Ramos (cell line): ENCODE data around the gene CCNC.

Experiments used
- in situ Hi-C: fragments of 300-500 bp; cut with MboI; formaldehyde crosslinking; loops from one replicate; pipeline ENCODE4 v1.14.3; 2022; ENCODE audit warnings: low sequenced_read_pairs; ENCODE audit not compliant: unreplicated experiment

Gene CCNC

GRCh38 chr6:99568103-99568933 is at the start of gene CCNC:
Gene CCNC, minus strand, starts transcription at chr6:99568660. Its CDS starts 133 bp downstream, at chr6:99568527.
- in situ Hi-C loops = no loop called here

GRCh38 chr6:99617131-99617530 is 48.7 kb upstream of the CCNC start:
- in situ Hi-C loops = no loop called here

- in situ Hi-C loops = no loop called here
These were observed 46.1 kb upstream of the CCNC start for GRCh38 chr6:99614430-99615186.

GRCh38 chr6:99613705-99614429 is 45.4 kb upstream of the CCNC start:
- in situ Hi-C loops = no loop called here

- in situ Hi-C loops = no loop called here
These were observed 44.9 kb upstream of the CCNC start for GRCh38 chr6:99613409-99613704.

GRCh38 chr6:99612551-99613408 is 44.3 kb upstream of the CCNC start:
- in situ Hi-C loops = no loop called here

- in situ Hi-C loops = no loop called here
These were observed 42.7 kb upstream of the CCNC start for GRCh38 chr6:99611148-99611547.

GRCh38 chr6:99609905-99610489 is 41.5 kb upstream of the CCNC start:
- in situ Hi-C loops = no loop called here

GRCh38 chr6:99608886-99609482 is 40.5 kb upstream of the CCNC start:
- in situ Hi-C loops = no loop called here

- in situ Hi-C loops = no loop called here
These were observed 39.8 kb upstream of the CCNC start for GRCh38 chr6:99608059-99608885.

GRCh38 chr6:99607416-99608036 is 39.1 kb upstream of the CCNC start:
- in situ Hi-C loops = no loop called here

GRCh38 chr6:99606656-99607415 is 38.4 kb upstream of the CCNC start, which contains the start of gene PRDM13:
Gene PRDM13, plus strand, starts transcription at chr6:99606833. Its CDS starts 202 bp downstream, at chr6:99607035.
- in situ Hi-C loops = no loop called here

- in situ Hi-C loops = no loop called here
These were observed 37.6 kb upstream of the CCNC start for GRCh38 chr6:99605911-99606655.

GRCh38 chr6:99605074-99605734 is 36.7 kb upstream of the CCNC start:
- in situ Hi-C loops = no loop called here

GRCh38 chr6:99604166-99605073 is 36.0 kb upstream of the CCNC start:
- in situ Hi-C loops = no loop called here
